ENCODE results near the gene TXK.
A peak's percentile ranks its signal among the peaks of the same experiment; 100 is the strongest.

Gene TXK

GRCh38 chr4:48067536-48067935 is 66.5 kb downstream of the TXK start:
- Histone ChIP-seq H3K4me3 (replicated peaks; ENCODE audit: low read depth, low read length) (no peak overlapping the region), H3K36me3 (ENCODE audit: control insufficient read depth, insufficient read depth, low read length) (no peaks in the 10 kb centered on the region)
- DNase-seq (ENCODE audit: extremely low read depth, insufficient read length): no peak

DNA sequence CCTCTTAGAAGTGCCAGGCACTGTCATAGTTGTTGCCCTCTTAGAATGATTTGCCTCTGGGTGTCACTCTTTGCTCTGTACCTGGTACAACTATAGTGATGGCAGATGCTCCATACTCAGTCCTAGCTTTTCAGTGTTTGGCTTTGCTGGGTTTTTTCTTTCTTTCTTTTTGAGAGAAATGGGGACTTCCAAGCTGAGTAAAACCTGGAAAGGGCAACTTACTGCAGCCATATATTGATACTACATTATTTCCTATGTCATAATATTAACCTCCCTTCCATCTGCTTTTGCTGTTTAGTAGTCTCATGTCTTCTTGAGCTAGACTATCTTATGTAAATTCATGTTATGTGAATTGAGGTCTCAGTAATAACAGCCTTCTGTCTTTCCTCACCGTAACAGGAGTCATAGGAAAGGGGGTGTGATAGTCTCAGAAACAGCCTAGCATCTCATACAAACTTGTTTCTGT is 68.4 kb downstream of the TXK start:
- peak; percentile 32 for TF ChIP-seq CTCF (IDR thresholded peaks at IDR 0.05; ENCODE audit: insufficient read depth, low read length, poor library complexity, severe bottlenecking)
- H3K36me3 ChIP-seq (ENCODE audit: control insufficient read depth, insufficient read depth, low read length): no peaks in the 10 kb centered on the region
- no peak overlapping the region for H3K4me3 ChIP-seq (replicated peaks; ENCODE audit: low read depth, low read length)
- no peaks in the 10 kb centered on the region for H3K27me3 ChIP-seq (replicated peaks; ENCODE audit: control insufficient read depth, insufficient read depth, low read length)
- peak; percentile 69 for DNase-seq (ENCODE audit: extremely low read depth, insufficient read length)

More at GRCh38 chr4:48067536-48067935, 66.5 kb downstream of the TXK start:
- H3K27me3 ChIP-seq (replicated peaks; ENCODE audit: control insufficient read depth, insufficient read depth, low read length): no peaks in the 10 kb centered on the region
- TF ChIP-seq CTCF (IDR thresholded peaks at IDR 0.05; ENCODE audit: insufficient read depth, low read length, poor library complexity, severe bottlenecking): no peak

GRCh38 chr4:48064349-48064748 is 69.7 kb downstream of the TXK start:
- Histone ChIP-seq H3K36me3 (ENCODE audit: control insufficient read depth, insufficient read depth, low read length) (no peaks in the 10 kb centered on the region), H3K4me3 (replicated peaks; ENCODE audit: low read depth, low read length) (no peak overlapping the region), H3K27me3 (replicated peaks; ENCODE audit: control insufficient read depth, insufficient read depth, low read length) (no peaks in the 10 kb centered on the region)
- no peak for DNase-seq (ENCODE audit: extremely low read depth, insufficient read length)
- no peak for TF ChIP-seq CTCF (IDR thresholded peaks at IDR 0.05; ENCODE audit: insufficient read depth, low read length, poor library complexity, severe bottlenecking)

DNA sequence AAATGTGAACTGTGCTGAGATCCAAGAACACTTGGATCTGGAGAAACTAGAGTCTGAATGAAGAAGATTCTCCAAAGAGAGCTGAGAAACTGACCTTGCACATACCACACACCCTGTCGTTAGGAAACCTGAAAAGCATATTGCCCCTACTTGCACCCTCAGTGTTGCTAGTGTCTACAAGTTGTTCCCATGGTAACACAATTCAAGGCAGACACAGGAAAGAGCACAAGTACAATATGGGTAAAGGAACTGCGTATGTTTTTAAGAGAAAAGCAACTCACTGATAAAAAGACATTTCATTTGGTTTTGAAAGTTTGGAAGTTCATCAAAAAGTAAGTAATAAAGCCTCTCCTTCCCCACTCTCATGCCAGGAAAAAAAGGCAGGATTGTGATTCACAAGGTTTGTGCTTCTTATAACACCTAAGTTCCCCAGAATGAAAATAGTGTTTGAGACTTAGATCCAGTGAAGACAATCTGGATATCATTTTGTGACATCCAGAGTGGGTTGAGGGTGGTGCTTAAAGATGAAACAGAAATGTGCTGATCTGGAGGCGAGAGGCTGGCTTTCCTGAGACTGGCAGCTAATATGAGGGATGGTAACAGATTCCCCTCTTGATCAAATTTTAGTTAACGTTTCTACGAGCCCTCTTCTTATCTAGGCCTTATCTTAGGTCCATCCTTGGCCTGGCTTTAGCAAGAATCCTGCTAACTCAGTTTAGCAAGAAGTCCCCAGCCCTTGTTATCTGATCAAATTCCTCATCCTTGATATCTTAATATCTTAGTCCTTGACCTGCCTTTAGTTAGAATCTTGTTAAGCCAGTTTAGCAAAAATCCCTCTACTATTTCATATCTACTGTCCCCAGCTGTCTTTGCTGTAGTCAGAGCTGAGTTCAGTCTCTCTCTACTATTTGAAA is 75.2 kb downstream of the TXK start:
- no peak overlapping the region for H3K4me3 ChIP-seq (replicated peaks; ENCODE audit: low read depth, low read length)
- H3K36me3 ChIP-seq (ENCODE audit: control insufficient read depth, insufficient read depth, low read length): no peaks in the 10 kb centered on the region
- no peak for TF ChIP-seq CTCF (IDR thresholded peaks at IDR 0.05; ENCODE audit: insufficient read depth, low read length, poor library complexity, severe bottlenecking)
- no peaks in the 10 kb centered on the region for H3K27me3 ChIP-seq (replicated peaks; ENCODE audit: control insufficient read depth, insufficient read depth, low read length)
- no peak for DNase-seq (ENCODE audit: extremely low read depth, insufficient read length)

DNA sequence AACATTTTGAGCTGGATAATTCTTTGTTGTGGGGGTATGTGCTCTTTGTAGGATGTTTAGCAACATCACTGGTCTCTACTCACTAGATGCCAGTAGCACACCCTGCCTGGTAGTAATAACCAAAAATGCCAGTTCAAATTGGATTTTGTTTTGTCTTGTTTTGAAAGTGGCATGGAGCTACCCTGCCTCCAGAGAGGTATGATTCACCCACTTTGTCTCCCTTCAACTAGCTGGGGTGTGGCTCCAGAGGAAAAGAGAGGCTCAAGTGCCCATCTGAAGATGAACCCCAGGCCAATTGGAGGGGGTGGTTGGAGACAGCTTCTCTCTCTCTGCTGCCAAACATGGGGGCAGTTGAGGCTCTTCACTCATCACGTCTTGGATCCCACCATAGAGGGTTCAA is 83.0 kb downstream of the TXK start:
- H3K36me3 ChIP-seq (ENCODE audit: control insufficient read depth, insufficient read depth, low read length): no peaks in the 10 kb centered on the region
- TF ChIP-seq CTCF (IDR thresholded peaks at IDR 0.05; ENCODE audit: insufficient read depth, low read length, poor library complexity, severe bottlenecking): no peak
- H3K4me3 ChIP-seq (replicated peaks; ENCODE audit: low read depth, low read length): no peak overlapping the region
- no peaks in the 10 kb centered on the region for H3K27me3 ChIP-seq (replicated peaks; ENCODE audit: control insufficient read depth, insufficient read depth, low read length)
- DNase-seq (ENCODE audit: extremely low read depth, insufficient read length): no peak

All from GM06990 (cell line).